Gastroesophageal sphincter (tissue), 3 donors: ENCODE measurements around the gene LAMTOR1.

Experiments
- EP300 ChIP-seq: sonication (generic); formaldehyde crosslinking; IDR thresholded peaks from one replicate; pipeline ENCODE4 v1.6.1; 2017; ENCODE audit warnings: antibody characterized with exemption, mild to moderate bottlenecking
- POLR2A ChIP-seq, 2 donors: fragments of 450-650 bp; IDR thresholded peaks; one replicate each; pipeline ENCODE4 v1.6.1; 2017; ENCODE audit warnings: antibody characterized with exemption in 2 of 2, mild to moderate bottlenecking in 2 of 2, moderate library complexity in 1 of 2
- POLR2AphosphoS5 ChIP-seq: sonication (generic); formaldehyde crosslinking; IDR thresholded peaks from one replicate; pipeline ENCODE4 v1.6.1; 2017; ENCODE audit warnings: antibody characterized with exemption
- TF ChIP-seq, protein P1 (sequence below), 4 experiments: fragments of 200-600 bp in 2 of 4; fragments of 450-650 bp in 2 of 4; sonication (generic) in 1 of 4; IDR thresholded peaks; one replicate each; pipeline ENCODE4 v1.5.1; 2017 to 2019; ENCODE audit warnings: antibody characterized with exemption in 4 of 4, mild to moderate bottlenecking in 2 of 4, moderate library complexity in 2 of 4

DNA sequence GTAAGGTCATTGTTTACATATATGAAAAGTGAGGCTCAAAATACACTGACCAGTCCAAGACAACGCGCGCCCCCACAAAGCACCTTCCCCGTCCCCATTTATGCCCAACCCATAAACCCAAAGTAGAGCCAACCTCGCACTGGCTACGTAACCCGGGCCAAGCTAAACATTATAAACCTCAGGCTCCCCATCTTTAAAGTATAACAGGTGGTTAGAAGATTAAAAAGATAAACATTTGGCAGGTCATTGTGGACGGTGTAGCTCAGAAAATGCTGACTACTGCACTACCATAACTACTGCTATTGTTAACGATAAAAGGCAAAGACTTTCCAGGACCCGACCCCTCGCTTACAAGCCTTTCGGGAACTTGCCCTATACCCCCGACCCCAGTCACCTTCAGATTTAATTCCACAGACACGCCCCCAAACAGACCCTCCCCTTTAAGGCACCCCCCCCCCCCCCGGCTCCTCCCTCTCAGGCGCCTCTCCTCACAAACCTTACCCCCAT is 23.2 kb downstream of the LAMTOR1 start:
- TF ChIP-seq, protein P1, sequence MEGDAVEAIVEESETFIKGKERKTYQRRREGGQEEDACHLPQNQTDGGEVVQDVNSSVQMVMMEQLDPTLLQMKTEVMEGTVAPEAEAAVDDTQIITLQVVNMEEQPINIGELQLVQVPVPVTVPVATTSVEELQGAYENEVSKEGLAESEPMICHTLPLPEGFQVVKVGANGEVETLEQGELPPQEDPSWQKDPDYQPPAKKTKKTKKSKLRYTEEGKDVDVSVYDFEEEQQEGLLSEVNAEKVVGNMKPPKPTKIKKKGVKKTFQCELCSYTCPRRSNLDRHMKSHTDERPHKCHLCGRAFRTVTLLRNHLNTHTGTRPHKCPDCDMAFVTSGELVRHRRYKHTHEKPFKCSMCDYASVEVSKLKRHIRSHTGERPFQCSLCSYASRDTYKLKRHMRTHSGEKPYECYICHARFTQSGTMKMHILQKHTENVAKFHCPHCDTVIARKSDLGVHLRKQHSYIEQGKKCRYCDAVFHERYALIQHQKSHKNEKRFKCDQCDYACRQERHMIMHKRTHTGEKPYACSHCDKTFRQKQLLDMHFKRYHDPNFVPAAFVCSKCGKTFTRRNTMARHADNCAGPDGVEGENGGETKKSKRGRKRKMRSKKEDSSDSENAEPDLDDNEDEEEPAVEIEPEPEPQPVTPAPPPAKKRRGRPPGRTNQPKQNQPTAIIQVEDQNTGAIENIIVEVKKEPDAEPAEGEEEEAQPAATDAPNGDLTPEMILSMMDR (IDR thresholded peaks at IDR 0.05): no peak
- TF ChIP-seq POLR2A (IDR thresholded peaks at IDR 0.05): no peak
- TF ChIP-seq EP300: no peak
- TF ChIP-seq POLR2AphosphoS5: no peak
